Uterus (tissue), 4 donors: ENCODE results near the gene EP400. TPM values are rescaled to one million over a fixed set of nuclear protein-coding genes. Genes with fewer than 3 reads are reported as not detected.

Experiments
- DNase-seq, 2 donors: peaks; one replicate each; pipeline ENCODE4 v3.0.0-alpha.2; 2019 to 2020
- H3K27ac ChIP-seq, 2 donors: fragments of 200-600 bp; sonication (generic); 1 replicate in 1 of 2; 2 replicates in 1 of 2; pipeline ENCODE4 v1.5.1; 2016 to 2018
- H3K27me3 ChIP-seq, 2 donors: fragments of 200-600 bp; sonication (generic); one replicate each; pipeline ENCODE4 v1.5.1; 2018 to 2019; ENCODE audit warnings: control low read depth in 1 of 2
- H3K36me3 ChIP-seq, 2 donors: fragments of 200-600 bp; sonication (generic); one replicate each; pipeline ENCODE4 v1.5.1; 2019; ENCODE audit warnings: control low read depth in 1 of 2
- H3K4me1 ChIP-seq, 2 donors: fragments of 200-600 bp; sonication (generic); one replicate each; pipeline ENCODE4 v1.5.1; 2018 to 2019; ENCODE audit warnings: control low read depth in 1 of 2
- H3K4me3 ChIP-seq, 2 donors: fragments of 200-600 bp; sonication (generic); 1 replicate in 1 of 2; 2 replicates in 1 of 2; pipeline ENCODE4 v1.5.1; 2018 to 2019; ENCODE audit warnings: mild to moderate bottlenecking in 1 of 2
- H3K9me3 ChIP-seq, 2 donors: fragments of 200-600 bp; sonication (generic); one replicate each; pipeline ENCODE4 v1.5.1; 2019; ENCODE audit warnings: control low read depth in 1 of 2
- POLR2A ChIP-seq, 2 donors: fragments of 450-650 bp; IDR thresholded peaks; one replicate each; pipeline ENCODE4 v1.6.1; 2016; ENCODE audit warnings: antibody characterized with exemption in 2 of 2, mild to moderate bottlenecking in 1 of 2, moderate library complexity in 1 of 2
- intact Hi-C: fragments of 100-400 bp; cut with DNase I; formaldehyde crosslinking; loops from one replicate; pipeline ENCODE4 v1.15.1; 2023; ENCODE audit warnings: low total_unique reads
- total RNA-seq, 4 donors: library from RNA; depleted of rRNA in 3 of 4; stranded (reverse); fragments of >200 nt in 3 of 4; gene quantifications; one replicate each; pipeline versions ENCODE4 v1.1.0 to v1.2.4, GENCODE V29; 2014 to 2023
- TF ChIP-seq, protein P1 (sequence below), 4 experiments: fragments of 200-600 bp in 2 of 4; fragments of 450-650 bp in 2 of 4; sonication (generic) in 2 of 4; IDR thresholded peaks; one replicate each; pipeline ENCODE4 v1.5.1; 2016 to 2019; ENCODE audit warnings: antibody characterized with exemption in 4 of 4, mild to moderate bottlenecking in 2 of 4, moderate library complexity in 1 of 4
- donor health status: DM: yes; HTN: yes; CAD: no.

EP400 gene
- total RNA-seq, 4 donors from 2014 or later, result 11.8 to 70.6 (median 28.2) TPM

- Histone ChIP-seq H3K9me3 (no peaks in the 10 kb centered on the region), H3K27ac (peak overlapping the region; percentile 79 to 81), H3K27me3 (no peaks in the 10 kb centered on the region), H3K4me1 (peaks cover 0 to 5% of the 10 kb centered on the region in 2 donors), H3K36me3 (no peaks in the 10 kb centered on the region), H3K4me3 (peak overlapping the region; percentile 77 to 84)
- DNase-seq, result peak; percentile 44 to 64
- intact Hi-C loops, result no loop called here
- TF ChIP-seq, protein P1, sequence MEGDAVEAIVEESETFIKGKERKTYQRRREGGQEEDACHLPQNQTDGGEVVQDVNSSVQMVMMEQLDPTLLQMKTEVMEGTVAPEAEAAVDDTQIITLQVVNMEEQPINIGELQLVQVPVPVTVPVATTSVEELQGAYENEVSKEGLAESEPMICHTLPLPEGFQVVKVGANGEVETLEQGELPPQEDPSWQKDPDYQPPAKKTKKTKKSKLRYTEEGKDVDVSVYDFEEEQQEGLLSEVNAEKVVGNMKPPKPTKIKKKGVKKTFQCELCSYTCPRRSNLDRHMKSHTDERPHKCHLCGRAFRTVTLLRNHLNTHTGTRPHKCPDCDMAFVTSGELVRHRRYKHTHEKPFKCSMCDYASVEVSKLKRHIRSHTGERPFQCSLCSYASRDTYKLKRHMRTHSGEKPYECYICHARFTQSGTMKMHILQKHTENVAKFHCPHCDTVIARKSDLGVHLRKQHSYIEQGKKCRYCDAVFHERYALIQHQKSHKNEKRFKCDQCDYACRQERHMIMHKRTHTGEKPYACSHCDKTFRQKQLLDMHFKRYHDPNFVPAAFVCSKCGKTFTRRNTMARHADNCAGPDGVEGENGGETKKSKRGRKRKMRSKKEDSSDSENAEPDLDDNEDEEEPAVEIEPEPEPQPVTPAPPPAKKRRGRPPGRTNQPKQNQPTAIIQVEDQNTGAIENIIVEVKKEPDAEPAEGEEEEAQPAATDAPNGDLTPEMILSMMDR (IDR thresholded peaks at IDR 0.05), result no peak
- TF ChIP-seq POLR2A (IDR thresholded peaks at IDR 0.05), result no peak
These were observed 135.0 kb downstream of the EP400 start for GRCh38 chr12:132084621-132085290.

DNA sequence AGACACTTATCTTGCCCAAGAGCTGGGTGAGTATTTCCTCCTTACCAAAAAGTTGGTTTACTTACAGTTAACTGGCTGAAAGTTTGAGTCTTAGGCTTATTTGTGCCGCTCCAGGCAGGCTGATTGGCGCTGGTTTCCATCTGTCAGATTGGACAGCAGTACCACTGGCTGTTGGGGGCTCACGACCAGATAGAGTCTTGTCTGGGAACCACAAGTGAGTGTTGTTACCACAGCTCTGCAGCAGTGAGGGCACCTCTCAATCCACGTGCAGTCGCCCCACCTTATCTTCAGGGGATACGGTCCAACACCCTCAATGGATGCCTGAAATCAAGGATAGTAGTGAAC, 135.5 kb downstream of the EP400 start:
- H3K4me3 ChIP-seq, result peak overlapping the region; percentile 77 to 84
- no peak for TF ChIP-seq POLR2A (IDR thresholded peaks at IDR 0.05)
- TF ChIP-seq, protein P1 (IDR thresholded peaks at IDR 0.05), result no peak
- DNase-seq, result no peak
- H3K27me3 ChIP-seq, result no peaks in the 10 kb centered on the region
- peaks cover 0 to 5% of the 10 kb centered on the region in 2 donors for H3K4me1 ChIP-seq
- no peaks in the 10 kb centered on the region for H3K9me3 ChIP-seq
- intact Hi-C loops, result no loop called here
- peak overlapping the region; percentile 79 to 81 for H3K27ac ChIP-seq
- no peaks in the 10 kb centered on the region for H3K36me3 ChIP-seq

- DNase-seq, result no peak
- Histone ChIP-seq H3K4me1 (no peaks in the 10 kb centered on the region), H3K27ac (no peak overlapping the region), H3K4me3 (no peak overlapping the region), H3K27me3 (no peaks in the 10 kb centered on the region), H3K9me3 (no peaks in the 10 kb centered on the region), H3K36me3 (no peaks in the 10 kb centered on the region)
- intact Hi-C loops, result no loop called here
- TF ChIP-seq, protein P1 (IDR thresholded peaks at IDR 0.05), result no peak
- no peak for TF ChIP-seq POLR2A (IDR thresholded peaks at IDR 0.05)
These were observed 139.7 kb downstream of the EP400 start for GRCh38 chr12:132089407-132089910.

DNA sequence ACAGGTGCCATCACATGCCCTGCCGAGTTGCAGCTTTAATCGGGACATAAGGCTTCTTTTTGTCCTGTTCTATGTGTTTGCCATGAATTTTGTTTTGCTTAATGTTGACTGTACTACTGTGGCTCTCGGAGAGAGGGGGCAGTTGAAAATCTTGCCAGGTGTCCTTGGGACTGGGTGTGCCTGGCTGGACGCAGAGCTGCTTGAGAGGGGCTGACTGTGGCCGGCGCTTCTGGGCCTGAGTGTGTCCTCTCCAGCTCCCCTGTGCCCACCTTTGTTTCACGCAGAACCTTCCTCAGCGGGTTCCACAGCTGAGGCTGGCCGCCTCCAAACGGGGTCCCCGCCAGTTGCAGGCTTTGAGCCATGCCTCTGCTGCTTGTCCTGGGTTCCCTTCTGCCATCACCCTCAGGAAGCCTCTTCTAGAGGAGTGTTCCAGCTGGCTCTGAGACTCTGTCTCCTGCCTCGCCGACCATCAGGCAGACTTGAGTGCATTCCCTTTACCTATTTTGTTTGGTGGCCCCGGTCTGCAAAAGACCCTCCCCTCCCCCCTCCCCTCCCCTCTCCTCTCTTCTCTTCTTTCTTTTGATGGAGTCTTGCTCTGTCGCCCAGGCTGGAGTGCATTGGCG, 144.6 kb downstream of the EP400 start:
- Histone ChIP-seq H3K9me3 (no peaks in the 10 kb centered on the region), H3K36me3 (no peaks in the 10 kb centered on the region), H3K27me3 (no peaks in the 10 kb centered on the region), H3K27ac (no peak overlapping the region), H3K4me3 (no peak overlapping the region), H3K4me1 (no peaks in the 10 kb centered on the region)
- no peak for DNase-seq
- intact Hi-C loops, result no loop called here
- TF ChIP-seq, protein P1 (IDR thresholded peaks at IDR 0.05), result no peak
- TF ChIP-seq POLR2A (IDR thresholded peaks at IDR 0.05), result no peak
